Coronary artery (tissue), 2 donors: ENCODE results near the gene CEP104.

Source experiments
- DNase-seq: peaks from one replicate; pipeline ENCODE4 v3.0.0-alpha.2; 2017; ENCODE audit warnings: low spot score
- H3K27ac ChIP-seq, 2 donors: fragments of 200-600 bp; sonication (generic); one replicate each; pipeline ENCODE4 v1.5.1; 2016 to 2019
- H3K4me3 ChIP-seq: fragments of 200-600 bp; sonication (generic); 2 replicates; pipeline ENCODE4 v1.5.1; 2016; ENCODE audit warnings: mild to moderate bottlenecking, moderate library complexity
- CTCF ChIP-seq: fragments of 200-600 bp; sonication (generic); IDR thresholded peaks from one replicate; pipeline ENCODE4 v1.5.1; 2019; ENCODE audit warnings: antibody characterized with exemption

CEP104 gene

GRCh38 chr1:3868464-3869006, 11.5 kb upstream of the CEP104 start:
- TF ChIP-seq CTCF, result no peak
- no peak for DNase-seq
- H3K27ac ChIP-seq, result no peak overlapping the region
- no peak overlapping the region for H3K4me3 ChIP-seq

GRCh38 chr1:3865606-3866160, 8.7 kb upstream of the CEP104 start:
- no peak for TF ChIP-seq CTCF
- DNase-seq, result no peak
- no peak overlapping the region for H3K27ac ChIP-seq
- no peak overlapping the region for H3K4me3 ChIP-seq

GRCh38 chr1:3864884-3865283, 7.9 kb upstream of the CEP104 start:
- no peak for DNase-seq
- Histone ChIP-seq H3K4me3 (no peak overlapping the region), H3K27ac (no peak overlapping the region)
- TF ChIP-seq CTCF, result no peak

GRCh38 chr1:3863231-3863935, 6.4 kb upstream of the CEP104 start:
- no peak overlapping the region for H3K27ac ChIP-seq
- H3K4me3 ChIP-seq, result no peak overlapping the region
- no peak for DNase-seq
- no peak for TF ChIP-seq CTCF

- peak overlapping the region in 1 of 2 donors; percentile 78 for H3K27ac ChIP-seq
Observed at GRCh38 chr1:3858231-3858981, 1.4 kb upstream of the CEP104 start.

GRCh38 chr1:3857791-3858129, 749 bp upstream of the CEP104 start:
- Histone ChIP-seq H3K4me3 (peak overlapping the region; percentile 93), H3K27ac (peak overlapping the region; percentile 78 to 79)
- no peak for DNase-seq
- TF ChIP-seq CTCF, result no peak

More at GRCh38 chr1:3858231-3858981, 1.4 kb upstream of the CEP104 start:
- DNase-seq, result no peak
- H3K4me3 ChIP-seq, result peak overlapping the region; percentile 93
- no peak for TF ChIP-seq CTCF
